ENCODE data around the gene LARP4B. TPM values are rescaled to one million over a fixed set of nuclear protein-coding genes. Genes with fewer than 3 reads are reported as not detected.

The LARP4B gene
- total RNA-seq, 1 donor from 2014 or later: 33.1 TPM

DNA sequence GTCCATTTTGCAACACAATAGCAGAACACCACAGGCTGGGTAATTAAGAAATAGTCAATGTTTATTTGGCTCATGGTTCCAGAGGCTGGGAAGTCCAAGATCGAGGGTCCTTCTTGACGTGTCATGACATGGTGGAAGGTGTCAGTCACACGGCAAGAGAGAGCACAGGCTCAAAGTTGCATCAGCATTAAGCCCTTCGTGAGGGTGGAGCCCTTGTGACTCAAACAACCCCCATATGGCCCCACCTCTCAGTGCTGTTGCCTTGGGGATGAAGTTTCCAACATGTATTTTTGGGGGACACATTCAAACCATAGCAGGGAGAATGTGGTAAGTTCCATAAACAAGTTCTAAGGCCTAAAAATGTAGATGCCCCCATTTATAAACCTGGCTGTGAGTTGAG is 32.1 kb upstream of the LARP4B start:
- Histone ChIP-seq H3K9me3 (ENCODE audit: low read depth) (no peaks in the 10 kb centered on the region), H3K27ac (no peak overlapping the region), H3K4me1 (peaks cover 5% of the 10 kb centered on the region), H3K9ac (no peak overlapping the region), H3K4me3 (no peak overlapping the region), H4K20me1 (ENCODE audit: low read depth) (no peaks in the 10 kb centered on the region), H3F3A (ENCODE audit: low read depth) (no peaks in the 10 kb centered on the region), H3K27me3 (no peaks in the 10 kb centered on the region), H3K36me3 (no peaks in the 10 kb centered on the region), H3K79me2 (ENCODE audit: low read depth) (no peaks in the 10 kb centered on the region), H2AFZ (replicated peaks) (no peak overlapping the region), H3K4me2 (no peak overlapping the region)
- TF ChIP-seq EZH2 (IDR thresholded peaks at IDR 0.05): no peak
- Mint-ChIP-seq H3K4me1 (peaks cover 3% of the 10 kb centered on the region), H3K4me3 (no peak overlapping the region), H3K27ac (no peak overlapping the region), H3K27me3 (ENCODE audit: insufficient read depth, low read depth) (peaks cover 9% of the 10 kb centered on the region), H3K9me3 (peaks cover 11% of the 10 kb centered on the region), H3K36me3 (no peaks in the 10 kb centered on the region)
- no peak for DNase-seq (ENCODE audit: low spot score)

DNA sequence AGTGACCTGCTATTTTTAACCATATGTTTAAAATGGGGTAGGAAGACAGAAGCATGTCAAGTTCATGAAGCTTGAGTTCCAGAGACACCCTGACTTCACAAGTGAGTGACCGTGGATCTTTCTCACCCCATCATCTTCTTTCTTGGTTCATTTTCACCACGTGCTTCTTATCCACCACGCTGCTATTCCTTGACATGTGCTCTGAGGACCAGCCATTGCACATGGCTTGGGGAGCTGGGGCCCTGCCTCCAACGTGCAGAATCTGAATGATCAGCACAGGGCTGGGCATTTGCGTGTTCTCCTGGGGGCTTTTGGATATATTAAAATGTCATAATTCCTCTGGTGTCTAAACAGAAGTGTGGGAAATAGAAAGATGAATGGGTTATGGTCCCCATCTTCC is 31.7 kb upstream of the LARP4B start:
- DNase-seq (ENCODE audit: low spot score): no peak
- no peak overlapping the region for H2AFZ ChIP-seq (replicated peaks)
- H3K36me3 ChIP-seq: no peaks in the 10 kb centered on the region
- H3K79me2 ChIP-seq (ENCODE audit: low read depth): no peaks in the 10 kb centered on the region
- Mint-ChIP-seq H3K27ac (no peak overlapping the region), H3K4me3 (no peak overlapping the region), H3K27me3 (ENCODE audit: insufficient read depth, low read depth) (peaks cover 9% of the 10 kb centered on the region), H3K4me1 (peaks cover 3% of the 10 kb centered on the region), H3K36me3 (no peaks in the 10 kb centered on the region), H3K9me3 (peaks cover 11% of the 10 kb centered on the region)
- H3K4me3 ChIP-seq: no peak overlapping the region
- H3K27me3 ChIP-seq: no peaks in the 10 kb centered on the region
- no peak overlapping the region for H3K4me2 ChIP-seq
- no peaks in the 10 kb centered on the region for H3F3A ChIP-seq (ENCODE audit: low read depth)
- no peak overlapping the region for H3K27ac ChIP-seq
- no peaks in the 10 kb centered on the region for H4K20me1 ChIP-seq (ENCODE audit: low read depth)
- TF ChIP-seq CTCF (IDR thresholded peaks at IDR 0.05): no peak
- no peak for TF ChIP-seq EZH2 (IDR thresholded peaks at IDR 0.05)
- TF ChIP-seq EZH2phosphoT487 (IDR thresholded peaks at IDR 0.05): no peak
- H3K9ac ChIP-seq: no peak overlapping the region
- H3K4me1 ChIP-seq: peaks cover 2% of the 10 kb centered on the region
- H3K9me3 ChIP-seq (ENCODE audit: low read depth): no peaks in the 10 kb centered on the region

- H3K36me3 Mint-ChIP-seq: no peaks in the 10 kb centered on the region
Measured at GRCh38 chr10:962342-962741, 30.8 kb upstream of the LARP4B start.

More at GRCh38 chr10:962342-962741, 30.8 kb upstream of the LARP4B start:
- no peaks in the 10 kb centered on the region for H3K36me3 ChIP-seq
- H3K9me3 Mint-ChIP-seq: peaks cover 11% of the 10 kb centered on the region
- no peak overlapping the region for H3K4me2 ChIP-seq
- no peak overlapping the region for H3K4me3 ChIP-seq
- no peaks in the 10 kb centered on the region for H3K27me3 ChIP-seq
- TF ChIP-seq CTCF (IDR thresholded peaks at IDR 0.05): no peak
- TF ChIP-seq EZH2phosphoT487 (IDR thresholded peaks at IDR 0.05): no peak
- TF ChIP-seq EZH2 (IDR thresholded peaks at IDR 0.05): no peak
- no peaks in the 10 kb centered on the region for H3K4me1 ChIP-seq
- peaks cover 9% of the 10 kb centered on the region for H3K27me3 Mint-ChIP-seq (ENCODE audit: insufficient read depth, low read depth)
- H3F3A ChIP-seq (ENCODE audit: low read depth): no peaks in the 10 kb centered on the region
- no peak overlapping the region for H3K9ac ChIP-seq
- no peaks in the 10 kb centered on the region for H4K20me1 ChIP-seq (ENCODE audit: low read depth)
- DNase-seq (ENCODE audit: low spot score): no peak
- no peak overlapping the region for H2AFZ ChIP-seq (replicated peaks)
- no peak overlapping the region for H3K27ac Mint-ChIP-seq
- no peaks in the 10 kb centered on the region for H3K79me2 ChIP-seq (ENCODE audit: low read depth)
- no peaks in the 10 kb centered on the region for H3K9me3 ChIP-seq (ENCODE audit: low read depth)
- H3K27ac ChIP-seq: no peak overlapping the region
- H3K4me3 Mint-ChIP-seq: no peak overlapping the region
- H3K4me1 Mint-ChIP-seq: peaks cover 3% of the 10 kb centered on the region

Data from neural progenitor cell (in vitro differentiated cells).